ENCODE measurements around the gene POLG2.
A peak's percentile ranks its signal among the peaks of the same experiment; 100 is the strongest.
"Not testable (repeated sequence)": the region's sequence is repeated elsewhere in the genome, so short reads cannot be mapped to it uniquely, and the experiment has no call there.

POLG2 gene

DNA sequence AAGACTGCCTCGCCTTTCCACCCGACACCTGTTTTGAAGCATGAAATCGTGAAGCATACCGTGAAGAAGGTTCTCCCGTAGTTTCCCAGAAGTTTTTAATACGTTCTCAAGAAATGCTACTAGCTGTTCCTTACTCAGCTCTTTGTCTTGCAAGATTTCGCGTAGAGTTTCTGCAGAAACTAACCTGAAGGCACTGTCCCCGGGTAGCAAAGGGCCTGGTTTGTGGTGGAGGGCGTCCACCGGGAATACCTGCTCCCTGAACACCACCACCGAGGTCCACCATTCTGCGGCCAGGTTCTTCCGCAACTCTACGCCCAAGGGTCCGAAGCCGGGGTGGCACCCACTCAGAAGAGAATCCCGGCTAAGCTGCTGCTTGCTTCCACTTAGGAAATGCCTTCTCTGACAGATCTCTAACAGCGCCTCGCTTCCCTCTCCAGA, 487 bp downstream of the POLG2 start:
- DNase-seq (ENCODE audit: extremely low read depth, low read depth): no peak

DNA sequence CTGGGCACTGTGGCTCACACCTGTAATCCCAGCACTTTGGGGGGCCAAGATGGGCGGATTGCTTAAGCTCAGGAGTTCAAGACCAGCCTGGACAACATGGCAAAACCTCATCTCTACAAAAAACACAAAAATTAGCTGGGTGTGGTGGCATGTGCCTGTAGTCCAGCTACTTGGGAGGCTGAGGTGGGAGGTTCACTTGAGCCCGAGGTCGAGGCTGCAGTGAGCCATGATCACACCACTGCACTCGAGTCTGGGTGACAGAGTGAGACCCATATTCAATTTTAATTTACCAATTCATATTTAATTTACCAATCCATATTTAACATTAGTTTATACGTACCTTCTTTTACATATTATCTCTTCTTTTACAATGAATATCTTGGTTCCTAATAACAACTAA, 1.6 kb downstream of the POLG2 start:
- DNase-seq (ENCODE audit: extremely low read depth, low read depth): not testable (repeated sequence)

More for the DNA sequence above, 487 bp downstream of the POLG2 start:
- TF ChIP-seq, protein P1, sequence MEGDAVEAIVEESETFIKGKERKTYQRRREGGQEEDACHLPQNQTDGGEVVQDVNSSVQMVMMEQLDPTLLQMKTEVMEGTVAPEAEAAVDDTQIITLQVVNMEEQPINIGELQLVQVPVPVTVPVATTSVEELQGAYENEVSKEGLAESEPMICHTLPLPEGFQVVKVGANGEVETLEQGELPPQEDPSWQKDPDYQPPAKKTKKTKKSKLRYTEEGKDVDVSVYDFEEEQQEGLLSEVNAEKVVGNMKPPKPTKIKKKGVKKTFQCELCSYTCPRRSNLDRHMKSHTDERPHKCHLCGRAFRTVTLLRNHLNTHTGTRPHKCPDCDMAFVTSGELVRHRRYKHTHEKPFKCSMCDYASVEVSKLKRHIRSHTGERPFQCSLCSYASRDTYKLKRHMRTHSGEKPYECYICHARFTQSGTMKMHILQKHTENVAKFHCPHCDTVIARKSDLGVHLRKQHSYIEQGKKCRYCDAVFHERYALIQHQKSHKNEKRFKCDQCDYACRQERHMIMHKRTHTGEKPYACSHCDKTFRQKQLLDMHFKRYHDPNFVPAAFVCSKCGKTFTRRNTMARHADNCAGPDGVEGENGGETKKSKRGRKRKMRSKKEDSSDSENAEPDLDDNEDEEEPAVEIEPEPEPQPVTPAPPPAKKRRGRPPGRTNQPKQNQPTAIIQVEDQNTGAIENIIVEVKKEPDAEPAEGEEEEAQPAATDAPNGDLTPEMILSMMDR (IDR thresholded peaks at IDR 0.05; ENCODE audit: low read depth, low read length): no peak

DNA sequence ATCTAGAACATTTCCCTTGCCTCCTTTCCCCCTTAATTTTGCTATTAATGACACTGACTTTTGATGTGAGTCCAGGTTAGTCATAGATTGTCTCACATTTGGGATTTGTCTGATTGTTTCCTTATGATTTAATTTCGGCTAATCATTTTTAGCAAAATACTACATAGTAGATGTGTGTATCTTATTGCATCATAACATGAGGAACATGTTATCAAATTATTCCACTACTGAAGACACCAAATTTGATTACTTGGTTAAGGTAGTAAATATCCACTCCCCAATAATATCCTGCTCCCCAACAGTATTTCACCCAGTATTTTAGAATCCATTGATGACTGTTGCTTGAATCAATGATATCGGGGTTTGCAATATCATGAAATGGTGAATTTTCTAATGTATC, 2.7 kb downstream of the POLG2 start:
- no peak for DNase-seq (ENCODE audit: extremely low read depth, low read depth)
- TF ChIP-seq, protein P1 (IDR thresholded peaks at IDR 0.05; ENCODE audit: low read depth, low read length): no peak

DNA sequence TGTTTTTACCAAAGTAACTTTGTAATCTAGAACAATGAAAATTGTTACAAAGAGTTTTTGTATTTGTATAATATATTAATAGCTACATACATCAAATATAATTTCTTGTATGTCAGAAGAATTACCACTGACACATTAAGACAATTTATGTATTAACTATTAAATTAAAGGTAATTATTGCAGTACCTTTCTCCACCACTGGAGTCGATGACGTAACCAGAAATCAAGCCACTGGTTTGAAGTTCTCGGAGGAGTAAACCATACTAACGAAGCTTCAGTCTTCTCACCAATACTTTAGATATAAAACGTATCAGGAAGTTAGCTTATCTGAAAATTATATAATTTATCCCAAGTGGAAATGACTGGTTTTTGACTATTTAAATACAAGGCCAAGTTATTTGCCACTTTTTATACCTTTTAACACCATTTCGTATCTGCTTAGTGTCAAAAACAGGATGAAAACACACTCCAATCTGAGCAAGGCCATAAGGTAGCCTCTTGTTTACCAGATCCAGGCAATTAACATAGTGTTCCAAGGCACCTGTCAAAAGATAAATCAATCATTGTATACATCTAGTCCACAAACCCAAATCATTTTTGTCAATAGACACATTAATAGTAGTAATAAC, 4.3 kb downstream of the POLG2 start:
- TF ChIP-seq, protein P1 (IDR thresholded peaks at IDR 0.05; ENCODE audit: low read depth, low read length): peak; percentile 34
- no peak for DNase-seq (ENCODE audit: extremely low read depth, low read depth)

DNA sequence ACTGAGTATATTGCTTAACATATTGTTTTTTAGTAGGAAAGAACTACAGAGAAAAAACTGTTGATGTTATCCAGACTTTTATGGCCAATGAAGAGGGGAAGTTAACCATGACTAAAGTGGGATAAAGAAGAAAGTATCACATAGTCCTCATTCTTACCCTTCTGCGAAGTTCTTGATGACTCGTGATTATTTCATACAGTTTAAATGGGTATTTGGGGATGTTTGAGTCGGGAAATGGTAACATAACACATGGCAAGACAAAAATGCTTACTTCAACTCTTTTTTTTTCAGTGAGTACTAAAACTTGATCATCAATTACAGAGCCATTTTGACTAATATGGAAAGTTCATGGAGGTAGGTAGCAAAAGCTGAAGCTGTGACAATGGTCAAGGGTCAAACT, 4.9 kb downstream of the POLG2 start:
- DNase-seq (ENCODE audit: extremely low read depth, low read depth): no peak
- TF ChIP-seq, protein P1 (IDR thresholded peaks at IDR 0.05; ENCODE audit: low read depth, low read length): no peak

DNA sequence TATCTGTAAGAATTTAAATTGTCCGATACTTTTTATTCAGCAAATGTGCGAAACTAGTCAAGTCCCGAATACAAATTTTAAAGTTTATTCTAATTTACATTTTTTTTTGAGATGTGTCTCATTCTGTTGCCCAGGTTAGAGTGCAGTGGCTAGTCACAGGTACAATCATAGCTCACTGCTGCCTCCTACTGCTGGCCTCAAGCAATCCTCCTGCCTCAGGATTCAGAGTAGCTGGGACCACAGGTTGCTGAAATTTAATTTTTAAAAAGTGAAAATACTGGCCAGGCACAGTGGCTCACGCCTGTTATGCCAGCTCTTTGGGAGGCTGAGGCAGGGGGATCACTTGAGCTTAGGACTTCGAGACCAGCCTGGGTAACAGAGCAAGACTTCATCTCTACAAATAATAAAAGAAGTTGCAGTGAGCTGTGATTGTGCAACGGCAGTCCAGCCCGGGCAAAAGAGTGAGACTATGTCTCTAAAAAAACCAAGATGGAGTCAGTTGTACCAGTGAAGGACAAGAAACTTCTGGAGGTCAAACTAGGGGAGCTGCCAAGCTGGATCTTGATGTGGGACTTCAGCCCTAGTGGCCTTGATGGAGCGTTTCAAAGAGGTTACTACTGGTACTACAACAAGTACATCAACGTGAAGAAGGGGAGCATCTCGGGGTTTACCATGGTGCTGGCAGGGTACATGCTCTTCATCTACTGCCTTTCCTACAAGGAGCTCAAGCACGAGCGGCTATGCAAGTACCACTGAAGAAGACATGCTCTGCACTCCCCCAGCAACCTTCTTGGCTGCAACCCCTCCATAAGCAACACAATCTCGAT, 5.6 kb downstream of the POLG2 start:
- no peak for DNase-seq (ENCODE audit: extremely low read depth, low read depth)
- TF ChIP-seq, protein P1 (IDR thresholded peaks at IDR 0.05; ENCODE audit: low read depth, low read length): peak; percentile 68

DNA sequence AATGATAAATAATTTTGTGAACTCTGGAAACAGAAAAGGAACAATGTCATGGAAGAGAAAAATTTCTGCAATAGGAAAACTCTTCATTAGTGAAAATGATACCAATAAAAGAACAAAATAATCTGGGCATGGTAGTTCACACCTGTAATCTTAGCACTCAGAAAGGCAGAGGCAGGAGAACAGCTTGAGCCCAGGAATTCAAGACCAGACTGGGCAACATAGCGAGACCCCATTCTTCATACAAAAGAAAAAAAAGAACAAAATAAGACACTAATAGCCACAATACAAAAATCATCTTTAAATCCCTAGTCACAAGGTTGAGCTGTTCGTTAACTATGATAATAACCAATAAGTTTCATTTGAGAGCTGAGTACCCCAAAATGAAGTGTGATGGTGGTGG, 8.6 kb downstream of the POLG2 start:
- TF ChIP-seq, protein P1 (IDR thresholded peaks at IDR 0.05; ENCODE audit: low read depth, low read length): no peak

More for the DNA sequence above, 8.6 kb downstream of the POLG2 start:
- no peak for DNase-seq (ENCODE audit: extremely low read depth, low read depth)

Data from AG09319 (cell line).